SK-N-SH (cell line): ENCODE measurements around the gene ARL6IP5. TPM values are rescaled to one million over a fixed set of nuclear protein-coding genes. Genes with fewer than 3 reads are reported as not detected.

Experiments used
- CTCF ChIA-PET: fragments of 300-600, 350-600 bp; formaldehyde crosslinking; extraction: SDS; loops from one replicate; lab custom pipeline; 2021; lab: Yijun Ruan, JAX
- POLR2A ChIA-PET: fragments of 350-600 bp; sonication (Branson Sonifier 250); formaldehyde crosslinking; extraction: SDS; loops from one replicate; lab custom pipeline; 2020; ENCODE audit warnings: antibody characterized with exemption, inconsistent platforms; lab: Yijun Ruan, JAX
- DNase-seq: peaks from one replicate; pipeline ENCODE4 v3.0.0; 2012
- H2AFZ ChIP-seq: fragments of 200-600 bp; sonication (generic); 2 replicates; pipeline ENCODE4 v1.8.1; 2016; ENCODE audit warnings: antibody characterized with exemption, mild to moderate bottlenecking, low read depth
- H3F3A ChIP-seq: fragments of 200-600 bp; sonication (generic); replicated peaks from 2 replicates; pipeline ENCODE3; 2016; ENCODE audit warnings: antibody characterized with exemption, mild to moderate bottlenecking; ENCODE audit not compliant: insufficient read depth
- H3K27ac ChIP-seq, 2 experiments: fragments of 200-500 bp in 1 of 2; fragments of 200-600 bp in 1 of 2; sonication (Bioruptor generic) in 1 of 2; sonication (generic), shearing (Covaris generic) in 1 of 2; 2 replicates each; pipeline versions ENCODE4 v1.5.1 to v1.6.1; 2014 to 2016; ENCODE audit warnings: low read depth in 2 of 2, inconsistent platforms in 1 of 2, low read length in 1 of 2, mild to moderate bottlenecking in 1 of 2, mixed read lengths in 1 of 2
- H3K27me3 ChIP-seq: fragments of 200-600 bp; sonication (generic), shearing (Covaris generic); 2 replicates; pipeline ENCODE4 v1.6.1; 2016; ENCODE audit warnings: mixed run types; ENCODE audit not compliant: insufficient read depth
- H3K36me3 ChIP-seq, 2 experiments: fragments of 200-500 bp in 1 of 2; fragments of 200-600 bp in 1 of 2; sonication (Bioruptor generic) in 1 of 2; sonication (generic) in 1 of 2; replicated peaks in 1 of 2; 2 replicates each; pipeline versions ENCODE3 to v1.5.1; 2014 to 2016; ENCODE audit warnings: low read length in 1 of 2, mild to moderate bottlenecking in 1 of 2; ENCODE audit not compliant: insufficient read depth in 2 of 2, control insufficient read depth in 1 of 2
- H3K4me1 ChIP-seq, 2 experiments: fragments of 200-500 bp in 1 of 2; fragments of 200-600 bp in 1 of 2; sonication (Bioruptor generic) in 1 of 2; sonication (generic), shearing (Covaris generic) in 1 of 2; 2 replicates each; pipeline versions ENCODE4 v1.5.1 to v1.6.1; 2014 to 2016; ENCODE audit warnings: low read depth in 1 of 2, low read length in 1 of 2, mixed run types in 1 of 2; ENCODE audit not compliant: insufficient read depth in 2 of 2, control insufficient read depth in 1 of 2
- H3K4me2 ChIP-seq: fragments of 200-600 bp; sonication (generic), shearing (Covaris generic); 2 replicates; pipeline ENCODE4 v1.6.1; 2017; ENCODE audit warnings: mixed run types
- H3K4me3 ChIP-seq, 2 experiments: fragments of 200-500 bp in 1 of 2; fragments of 200-600 bp in 1 of 2; sonication (Bioruptor generic) in 1 of 2; sonication (generic), shearing (Covaris generic) in 1 of 2; 2 replicates each; pipeline versions ENCODE4 v1.5.1 to v1.8.1; 2014 to 2016; ENCODE audit warnings: low read depth in 2 of 2, inconsistent platforms in 1 of 2, low read length in 1 of 2, mild to moderate bottlenecking in 1 of 2, mixed read lengths in 1 of 2, moderate library complexity in 1 of 2
- H3K79me2 ChIP-seq: fragments of 200-600 bp; sonication (generic); 2 replicates; pipeline ENCODE4 v1.8.1; 2017; ENCODE audit warnings: mild to moderate bottlenecking; ENCODE audit not compliant: insufficient read depth
- H3K9ac ChIP-seq: fragments of 200-600 bp; sonication (generic); 2 replicates; pipeline ENCODE4 v1.6.1; 2017; ENCODE audit warnings: mixed run types
- H3K9me2 ChIP-seq: fragments of 200-600 bp; sonication (generic); 2 replicates; pipeline ENCODE4 v1.6.1; 2017; ENCODE audit warnings: mixed run types
- H3K9me3 ChIP-seq: fragments of 200-600 bp; sonication (generic); 2 replicates; pipeline ENCODE4 v1.6.1; 2017; ENCODE audit warnings: mixed run types, mild to moderate bottlenecking, moderate library complexity
- H4K20me1 ChIP-seq: fragments of 200-600 bp; sonication (generic); 2 replicates; pipeline ENCODE4 v1.6.1; 2017; ENCODE audit warnings: mild to moderate bottlenecking, mixed run types; ENCODE audit not compliant: insufficient read depth
- CHD2 ChIP-seq: fragments of 150-350 bp; IDR thresholded peaks from 2 replicates; pipeline ENCODE4 v1.6.1; 2018; ENCODE audit warnings: low read length; ENCODE audit not compliant: partially characterized antibody
- CTCF ChIP-seq: fragments of 200-600 bp; sonication (generic); IDR thresholded peaks from 2 replicates; pipeline ENCODE4 v1.6.1; 2017; ENCODE audit warnings: antibody characterized with exemption, mild to moderate bottlenecking, moderate library complexity
- EP300 ChIP-seq, 2 experiments: IDR thresholded peaks; 2 replicates each; pipeline versions ENCODE4 v1.4.0 to v1.6.1; 2012; ENCODE audit warnings: borderline replicate concordance in 1 of 2, low read depth in 1 of 2, low read length in 1 of 2
- EZH2phosphoT487 ChIP-seq: fragments of 200-600 bp; sonication (generic); IDR thresholded peaks from 2 replicates; pipeline ENCODE4 v1.6.1; 2017; ENCODE audit warnings: low read depth, mixed run types, mild to moderate bottlenecking, antibody characterized with exemption, moderate library complexity, borderline replicate concordance
- FOSL2 ChIP-seq: IDR thresholded peaks from 2 replicates; pipeline ENCODE4 v1.4.0; 2012; ENCODE audit warnings: low read depth, mild to moderate bottlenecking, moderate library complexity, borderline replicate concordance
- FOXM1 ChIP-seq: IDR thresholded peaks from 2 replicates; pipeline ENCODE4 v1.4.0; 2012; ENCODE audit warnings: low read depth, mild to moderate bottlenecking
- GABPA ChIP-seq: IDR thresholded peaks from 2 replicates; pipeline ENCODE4 v1.4.0; 2012; ENCODE audit warnings: low read depth, mild to moderate bottlenecking
- GATA2 ChIP-seq: sonication (generic); formaldehyde crosslinking; IDR thresholded peaks from 2 replicates; pipeline ENCODE4 v1.5.0; 2020; ENCODE audit warnings: mild to moderate bottlenecking, missing genetic modification reagents
- MXI1 ChIP-seq: IDR thresholded peaks from 2 replicates; pipeline ENCODE4 v1.6.1; 2012; ENCODE audit warnings: mild to moderate bottlenecking, low read depth, low read length, improper control_type of control experiment
- PBX3 ChIP-seq: IDR thresholded peaks from 2 replicates; pipeline ENCODE4; 2012
- POLR2AphosphoS5 ChIP-seq: IDR thresholded peaks from 2 replicates; pipeline ENCODE4 v1.6.1; 2012; ENCODE audit warnings: low read depth, low read length
- RCOR1 ChIP-seq: fragments of 150-350 bp; IDR thresholded peaks from 2 replicates; pipeline ENCODE4 v1.6.1; 2017; ENCODE audit warnings: antibody characterized with exemption, low read length
- RFX5 ChIP-seq: IDR thresholded peaks from 2 replicates; pipeline ENCODE4 v1.6.1; 2012; ENCODE audit warnings: mild to moderate bottlenecking, improper control_type of control experiment, low read length
- RXRA ChIP-seq: IDR thresholded peaks from 2 replicates; pipeline ENCODE4 v1.4.0; 2012; ENCODE audit warnings: low read depth, mild to moderate bottlenecking, borderline replicate concordance
- SIN3A ChIP-seq: IDR thresholded peaks from 2 replicates; pipeline ENCODE4 v1.6.1; 2012; ENCODE audit warnings: low read depth, mild to moderate bottlenecking, low read length, moderate library complexity, borderline replicate concordance
- TAF1 ChIP-seq: IDR thresholded peaks from 2 replicates; pipeline ENCODE4 v1.6.1; 2012; ENCODE audit warnings: low read depth, mild to moderate bottlenecking, low read length, moderate library complexity, borderline replicate concordance
- TCF12 ChIP-seq: IDR thresholded peaks from 2 replicates; pipeline ENCODE4 v1.4.0; 2012
- TEAD4 ChIP-seq: IDR thresholded peaks from 2 replicates; pipeline ENCODE4 v1.4.0; 2012; ENCODE audit warnings: mild to moderate bottlenecking, borderline replicate concordance; ENCODE audit not compliant: insufficient read depth
- WGBS: methylation state at CpG from one replicate; pipeline ENCODE4 v1.1.6; 2017; ENCODE audit warnings: low lambda C conversion rate; 5-methylcytosine and 5-hydroxymethylcytosine counted together
- polyA plus RNA-seq, 3 experiments: library from polyadenylated mRNA; depleted of rRNA; stranded (reverse); fragments of >200 nt; gene quantifications; 2 replicates each; pipeline ENCODE4 v1.2.3, GENCODE V29; 2012
- TF ChIP-seq, protein P1 (sequence below): IDR thresholded peaks from 2 replicates; pipeline ENCODE4 v1.6.1; 2012; ENCODE audit warnings: mild to moderate bottlenecking, low read depth, low read length, moderate library complexity

Gene ARL6IP5
- polyA plus RNA-seq, 1 of the 3 experiments (the other 2 are of a cell fraction) = 64.6 TPM

- Histone ChIP-seq H3K4me1 (no peaks in the 10 kb centered on the region), H4K20me1 (no peaks in the 10 kb centered on the region), H3K27me3 (no peaks in the 10 kb centered on the region), H3K79me2 (no peaks in the 10 kb centered on the region), H2AFZ (no peak overlapping the region), H3K4me3 (no peak overlapping the region), H3K36me3 (peaks cover 24% of the 10 kb centered on the region in 2 experiments), H3F3A (peaks cover 13% of the 10 kb centered on the region), H3K9me2 (no peaks in the 10 kb centered on the region), H3K4me2 (no peak overlapping the region), H3K27ac (no peak overlapping the region), H3K9ac (no peak overlapping the region), H3K9me3 (no peaks in the 10 kb centered on the region)
- no peak for DNase-seq
- CTCF ChIA-PET = interaction anchor here (0.7 to 8.8 kb wide), 4 partner anchors 12 to 199 kb away, joined by 3 to 56 read pairs (median 4); no protein-coding TSS in a partner anchor
- TF ChIP-seq MXI1 (no peak), RXRA (no peak), GATA2 (CRISPR knock-in tag) (no peak), SIN3A (no peak), FOSL2 (no peak), TCF12 (no peak), TEAD4 (no peak), POLR2AphosphoS5 (no peak), CHD2 (no peak), GABPA (no peak), TAF1 (no peak), CTCF (no peak; the same call in 1 of the 2 replicates), RCOR1 (no peak), PBX3 (no peak), FOXM1 (no peak), EP300 (IDR thresholded peaks at IDR 0.05; ENCODE audit: borderline replicate concordance in 1 of 2, low read depth in 1 of 2, low read length in 1 of 2) (no peak), EZH2phosphoT487 (no peak), RFX5 (no peak)
- TF ChIP-seq, protein P1, sequence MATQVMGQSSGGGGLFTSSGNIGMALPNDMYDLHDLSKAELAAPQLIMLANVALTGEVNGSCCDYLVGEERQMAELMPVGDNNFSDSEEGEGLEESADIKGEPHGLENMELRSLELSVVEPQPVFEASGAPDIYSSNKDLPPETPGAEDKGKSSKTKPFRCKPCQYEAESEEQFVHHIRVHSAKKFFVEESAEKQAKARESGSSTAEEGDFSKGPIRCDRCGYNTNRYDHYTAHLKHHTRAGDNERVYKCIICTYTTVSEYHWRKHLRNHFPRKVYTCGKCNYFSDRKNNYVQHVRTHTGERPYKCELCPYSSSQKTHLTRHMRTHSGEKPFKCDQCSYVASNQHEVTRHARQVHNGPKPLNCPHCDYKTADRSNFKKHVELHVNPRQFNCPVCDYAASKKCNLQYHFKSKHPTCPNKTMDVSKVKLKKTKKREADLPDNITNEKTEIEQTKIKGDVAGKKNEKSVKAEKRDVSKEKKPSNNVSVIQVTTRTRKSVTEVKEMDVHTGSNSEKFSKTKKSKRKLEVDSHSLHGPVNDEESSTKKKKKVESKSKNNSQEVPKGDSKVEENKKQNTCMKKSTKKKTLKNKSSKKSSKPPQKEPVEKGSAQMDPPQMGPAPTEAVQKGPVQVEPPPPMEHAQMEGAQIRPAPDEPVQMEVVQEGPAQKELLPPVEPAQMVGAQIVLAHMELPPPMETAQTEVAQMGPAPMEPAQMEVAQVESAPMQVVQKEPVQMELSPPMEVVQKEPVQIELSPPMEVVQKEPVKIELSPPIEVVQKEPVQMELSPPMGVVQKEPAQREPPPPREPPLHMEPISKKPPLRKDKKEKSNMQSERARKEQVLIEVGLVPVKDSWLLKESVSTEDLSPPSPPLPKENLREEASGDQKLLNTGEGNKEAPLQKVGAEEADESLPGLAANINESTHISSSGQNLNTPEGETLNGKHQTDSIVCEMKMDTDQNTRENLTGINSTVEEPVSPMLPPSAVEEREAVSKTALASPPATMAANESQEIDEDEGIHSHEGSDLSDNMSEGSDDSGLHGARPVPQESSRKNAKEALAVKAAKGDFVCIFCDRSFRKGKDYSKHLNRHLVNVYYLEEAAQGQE = no peak
- WGBS = 95% methylated on average over 5 of the region's 5 CpGs
- POLR2A ChIA-PET = no interaction called here
Observed at GRCh38 chr3:69107841-69108240, 23.1 kb downstream of the ARL6IP5 start.
